Large intestine (tissue), 3 donors: ENCODE measurements around the gene IDH3A. TPM values are rescaled to one million over a fixed set of nuclear protein-coding genes. Genes with fewer than 3 reads are reported as not detected.

ENCODE experiments used
- DNase-seq, 2 donors: peaks; one replicate each; pipeline versions ENCODE4 v3.0.0 to v3.0.0-alpha.2; 2013
- H3K27ac ChIP-seq: one replicate; pipeline ENCODE4 v1.5.1; 2013; ENCODE audit warnings: low read length
- H3K27me3 ChIP-seq: 2 replicates; pipeline ENCODE4 v1.6.1; 2013; ENCODE audit warnings: low read length; ENCODE audit not compliant: control insufficient read depth, insufficient read depth
- H3K36me3 ChIP-seq: 2 replicates; pipeline ENCODE4 v1.6.1; 2013; ENCODE audit warnings: low read length; ENCODE audit not compliant: control insufficient read depth, insufficient read depth
- H3K4me1 ChIP-seq: one replicate; pipeline ENCODE4 v1.6.1; 2013; ENCODE audit warnings: low read length; ENCODE audit not compliant: control insufficient read depth, insufficient read depth
- H3K4me3 ChIP-seq: one replicate; pipeline ENCODE4 v1.5.1; 2013; ENCODE audit warnings: low read length
- H3K9me3 ChIP-seq: one replicate; pipeline ENCODE4 v1.6.1; 2013; ENCODE audit warnings: mild to moderate bottlenecking, low read depth, low read length, moderate library complexity; ENCODE audit not compliant: control insufficient read depth
- WGBS: methylation state at CpG from one replicate; pipeline ENCODE4 v1.1.5; 2013; ENCODE audit warnings: low lambda C conversion rate; ENCODE audit not compliant: insufficient coverage; 5-methylcytosine and 5-hydroxymethylcytosine counted together
- polyA plus RNA-seq: library from polyadenylated mRNA; unstranded; fragments of 120-200 nt; gene quantifications from one replicate; pipeline ENCODE4 v1.2.1, GENCODE V29; 2013

Gene IDH3A
- polyA plus RNA-seq, 1 donor: 113 TPM

DNA sequence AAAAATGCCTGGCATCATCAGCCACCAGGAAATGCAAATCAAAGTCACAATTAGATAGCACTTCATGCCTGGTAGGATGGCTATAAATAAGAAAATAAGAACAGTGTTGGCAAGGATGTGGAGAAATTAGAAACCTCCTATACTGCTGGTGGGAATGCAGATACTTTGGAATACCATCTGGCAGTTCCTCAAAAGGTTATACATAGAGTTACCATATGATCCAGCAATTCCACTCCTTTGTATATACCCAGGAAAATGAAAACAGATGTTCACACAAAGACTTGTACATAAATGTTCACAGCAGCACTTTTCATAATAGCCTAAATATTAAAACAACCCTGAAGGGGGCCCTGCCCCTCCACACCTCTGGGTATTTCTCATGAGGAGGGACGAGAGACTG is 71.6 kb downstream of the IDH3A start:
- H3K4me1 ChIP-seq: no peaks in the 10 kb centered on the region
- no peaks in the 10 kb centered on the region for H3K36me3 ChIP-seq
- no CpG with 5 or more reads among the region's 1 CpG for WGBS
- H3K27ac ChIP-seq: no peak overlapping the region
- no peak overlapping the region for H3K4me3 ChIP-seq
- no peaks in the 10 kb centered on the region for H3K27me3 ChIP-seq
- no peak for DNase-seq
- peaks cover 5% of the 10 kb centered on the region for H3K9me3 ChIP-seq

Other genes starting within 250 kb of the IDH3A start
- 44.6 TPM for gene TBC1D2B, start 71.7 kb upstream of the IDH3A start, polyA plus RNA-seq
- gene SH2D7, start 56.8 kb upstream of the IDH3A start, polyA plus RNA-seq: 2.6 TPM
- 151 TPM for gene CIB2, start 17.9 kb upstream of the IDH3A start, polyA plus RNA-seq
- 1.1 TPM for gene ACSBG1, start 85.2 kb downstream of the IDH3A start, polyA plus RNA-seq
- gene DNAJA4, start 115.2 kb downstream of the IDH3A start, polyA plus RNA-seq: 27.3 TPM
- gene SKIC8, start 150.2 kb downstream of the IDH3A start, polyA plus RNA-seq: 65.9 TPM
- 16.9 TPM for gene CRABP1, start 191.0 kb downstream of the IDH3A start, polyA plus RNA-seq